Endothelial cell of umbilical vein (primary cell): ENCODE results near the gene TRIM3.

Source experiments
- EZH2 ChIP-seq: IDR thresholded peaks from 2 replicates; pipeline ENCODE4 v1.6.1; 2012; ENCODE audit warnings: borderline replicate concordance, low read depth, mild to moderate bottlenecking, moderate library complexity, low read length, inconsistent platforms; ENCODE audit not compliant: severe bottlenecking
- FOS ChIP-seq: IDR thresholded peaks from 2 replicates; pipeline ENCODE4 v1.6.1; 2011; ENCODE audit warnings: mild to moderate bottlenecking, low read length, moderate library complexity, borderline replicate concordance; ENCODE audit not compliant: insufficient read depth
- JUN ChIP-seq: IDR thresholded peaks from 2 replicates; pipeline ENCODE4 v1.6.1; 2011; ENCODE audit warnings: borderline replicate concordance, low read depth; ENCODE audit not compliant: insufficient read length, insufficient read depth
- POLR2A ChIP-seq: IDR thresholded peaks from 2 replicates; pipeline ENCODE4 v1.6.1; 2012; ENCODE audit warnings: low read depth, mild to moderate bottlenecking, control low read depth, low read length
- POLR2AphosphoS5 ChIP-seq: IDR thresholded peaks from 2 replicates; pipeline ENCODE4 v1.6.1; 2012; ENCODE audit warnings: low read depth, mild to moderate bottlenecking, control low read depth, low read length, moderate library complexity; ENCODE audit not compliant: insufficient read depth
- TF ChIP-seq, protein P1 (sequence below), 2 donors: IDR thresholded peaks; 1 replicate in 1 of 2; 2 replicates in 1 of 2; pipeline ENCODE4 v1.5.1; 2011; ENCODE audit warnings: low read length in 2 of 2, mild to moderate bottlenecking in 2 of 2, moderate library complexity in 2 of 2, control low read depth in 1 of 2, inconsistent platforms in 1 of 2, low read depth in 1 of 2; ENCODE audit not compliant: insufficient read depth in 1 of 2; ENCODE audit errors: extremely low read depth in 1 of 2
- TF ChIP-seq, protein P2 (sequence below): IDR thresholded peaks from 2 replicates; pipeline ENCODE4 v1.6.1; 2011; ENCODE audit not compliant: insufficient read depth, insufficient read length

DNA sequence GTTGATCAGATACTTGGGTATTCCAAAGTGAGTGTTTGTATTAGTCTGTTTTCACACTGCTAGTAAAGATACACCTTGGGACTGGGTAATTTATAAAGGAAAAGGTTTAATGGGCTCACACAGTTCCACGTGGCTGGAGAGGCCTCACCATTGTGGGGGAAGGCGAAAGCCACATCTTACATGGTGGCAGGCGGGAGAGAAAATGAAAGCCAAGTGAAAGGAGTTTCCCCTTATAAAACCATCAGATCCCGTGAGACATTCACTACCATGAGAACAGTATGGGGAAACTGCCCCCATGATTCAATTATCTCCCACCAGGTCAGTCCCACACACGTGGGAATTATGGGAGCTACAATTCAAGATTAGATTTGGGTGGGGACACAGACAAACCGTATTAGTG lies 14.6 kb upstream of the TRIM3 start:
- TF ChIP-seq, protein P1, sequence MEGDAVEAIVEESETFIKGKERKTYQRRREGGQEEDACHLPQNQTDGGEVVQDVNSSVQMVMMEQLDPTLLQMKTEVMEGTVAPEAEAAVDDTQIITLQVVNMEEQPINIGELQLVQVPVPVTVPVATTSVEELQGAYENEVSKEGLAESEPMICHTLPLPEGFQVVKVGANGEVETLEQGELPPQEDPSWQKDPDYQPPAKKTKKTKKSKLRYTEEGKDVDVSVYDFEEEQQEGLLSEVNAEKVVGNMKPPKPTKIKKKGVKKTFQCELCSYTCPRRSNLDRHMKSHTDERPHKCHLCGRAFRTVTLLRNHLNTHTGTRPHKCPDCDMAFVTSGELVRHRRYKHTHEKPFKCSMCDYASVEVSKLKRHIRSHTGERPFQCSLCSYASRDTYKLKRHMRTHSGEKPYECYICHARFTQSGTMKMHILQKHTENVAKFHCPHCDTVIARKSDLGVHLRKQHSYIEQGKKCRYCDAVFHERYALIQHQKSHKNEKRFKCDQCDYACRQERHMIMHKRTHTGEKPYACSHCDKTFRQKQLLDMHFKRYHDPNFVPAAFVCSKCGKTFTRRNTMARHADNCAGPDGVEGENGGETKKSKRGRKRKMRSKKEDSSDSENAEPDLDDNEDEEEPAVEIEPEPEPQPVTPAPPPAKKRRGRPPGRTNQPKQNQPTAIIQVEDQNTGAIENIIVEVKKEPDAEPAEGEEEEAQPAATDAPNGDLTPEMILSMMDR (IDR thresholded peaks at IDR 0.05; ENCODE audit: extremely low read depth in 1 of 2, insufficient read depth in 1 of 2, low read depth in 1 of 2, low read length in 2 of 2) = no peak
- TF ChIP-seq POLR2AphosphoS5 (no peak), POLR2A (no peak), FOS (no peak), EZH2 (no peak), JUN (no peak)
- TF ChIP-seq, protein P2, sequence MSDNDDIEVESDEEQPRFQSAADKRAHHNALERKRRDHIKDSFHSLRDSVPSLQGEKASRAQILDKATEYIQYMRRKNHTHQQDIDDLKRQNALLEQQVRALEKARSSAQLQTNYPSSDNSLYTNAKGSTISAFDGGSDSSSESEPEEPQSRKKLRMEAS = no peak
